Activated T-helper 1 cell treated with Interleukin-2 at 50 U/mL for 16 hours (primary cell): ENCODE results near the gene TSPYL4.

ENCODE experiments used
- DNase-seq: peaks from one replicate; pipeline ENCODE4 v3.0.0-alpha.2; 2020; ENCODE audit warnings: low read depth

Gene TSPYL4

DNA sequence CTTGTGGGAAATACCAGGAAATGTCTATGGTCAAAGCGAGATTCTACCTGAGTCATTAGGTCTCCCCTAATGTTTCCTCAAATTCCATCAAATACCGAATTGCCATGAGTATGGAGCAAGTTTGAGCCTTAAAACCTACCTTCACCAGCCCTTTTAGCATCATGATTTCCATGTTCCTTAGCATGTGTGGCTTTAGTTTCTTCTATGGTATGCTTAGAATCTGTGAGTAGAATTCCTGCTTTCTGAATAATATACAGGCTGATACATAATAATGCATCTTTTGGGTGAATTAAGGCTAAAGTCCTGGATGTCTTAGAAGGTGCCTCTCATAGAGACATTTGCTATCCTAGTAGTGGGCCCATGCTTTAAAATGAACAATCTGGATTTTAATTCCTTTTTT, 32.0 kb downstream of the TSPYL4 start:
- DNase-seq, result no peak

DNA sequence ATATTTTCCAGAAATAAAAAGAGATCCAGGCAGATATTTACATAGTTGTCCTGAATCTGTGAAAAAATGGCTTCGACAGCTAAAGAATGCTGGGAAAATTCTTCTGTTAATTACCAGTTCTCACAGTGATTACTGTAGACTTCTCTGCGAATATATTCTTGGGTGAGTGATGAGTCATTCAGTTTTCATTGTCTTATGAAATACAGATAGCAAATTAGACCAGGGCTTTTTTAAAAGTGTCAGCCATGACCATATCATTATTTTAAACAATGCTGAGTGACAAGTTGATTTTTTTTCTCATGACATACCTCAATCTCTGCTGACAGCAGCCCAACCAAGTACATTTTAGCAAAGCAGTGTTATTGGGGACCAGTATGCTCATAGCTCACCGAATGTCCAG, 32.8 kb downstream of the TSPYL4 start:
- DNase-seq, result no peak

- no peak for DNase-seq
These were observed 35.0 kb downstream of the TSPYL4 start for GRCh38 chr6:116218866-116219265.

GRCh38 chr6:116218172-116218633, 35.7 kb downstream of the TSPYL4 start:
- DNase-seq, result no peak

GRCh38 chr6:116217069-116217468, 36.8 kb downstream of the TSPYL4 start:
- DNase-seq, result no peak

GRCh38 chr6:116215414-116215813, 38.5 kb downstream of the TSPYL4 start:
- no peak for DNase-seq

GRCh38 chr6:116214681-116215080, 39.2 kb downstream of the TSPYL4 start:
- DNase-seq, result no peak

GRCh38 chr6:116210750-116211425, 43.0 kb downstream of the TSPYL4 start:
- DNase-seq, result no peak

- DNase-seq, result no peak
These were observed 43.6 kb downstream of the TSPYL4 start for GRCh38 chr6:116210316-116210715.

DNA sequence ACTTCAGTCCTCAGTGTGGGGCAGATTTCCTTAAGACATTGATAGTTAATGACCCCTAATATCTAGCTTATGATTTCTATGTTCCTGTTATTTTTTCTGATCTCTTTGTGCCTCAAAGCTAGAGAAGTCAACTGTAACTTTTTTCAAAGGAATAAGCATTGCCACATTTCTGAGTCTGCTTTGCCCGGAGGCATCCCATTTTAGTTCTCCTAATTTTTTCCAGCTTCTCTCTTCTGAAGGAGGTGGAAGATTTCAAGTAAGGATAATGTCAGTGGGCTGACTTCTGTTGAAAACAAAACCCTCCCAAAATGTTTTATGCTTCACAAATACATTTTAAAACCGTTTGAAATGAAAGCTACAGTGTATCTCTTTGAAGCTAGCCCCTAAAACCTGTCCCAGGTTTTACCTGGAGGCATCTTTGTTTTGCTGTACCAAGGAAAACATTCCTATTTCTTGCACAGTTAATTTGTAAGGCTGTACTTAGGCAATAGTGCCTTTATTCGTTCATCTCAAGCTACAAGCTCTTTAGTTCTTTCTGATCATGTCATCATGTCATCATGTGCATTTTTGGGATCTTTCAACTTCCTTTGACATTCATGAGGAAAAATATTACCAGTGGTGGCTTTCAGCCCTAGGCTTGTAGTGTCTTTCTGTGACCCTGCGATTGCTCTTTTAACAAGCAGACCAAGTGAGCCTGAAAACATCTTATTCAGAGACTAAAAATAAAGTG, 45.7 kb downstream of the TSPYL4 start:
- no peak for DNase-seq

- no peak for DNase-seq
These were observed 47.5 kb downstream of the TSPYL4 start for GRCh38 chr6:116206231-116206903.

- DNase-seq, result no peak
These were observed 48.6 kb downstream of the TSPYL4 start for GRCh38 chr6:116205281-116205680.

- DNase-seq, result no peak
These were observed 52.3 kb downstream of the TSPYL4 start for GRCh38 chr6:116201538-116201937.

DNA sequence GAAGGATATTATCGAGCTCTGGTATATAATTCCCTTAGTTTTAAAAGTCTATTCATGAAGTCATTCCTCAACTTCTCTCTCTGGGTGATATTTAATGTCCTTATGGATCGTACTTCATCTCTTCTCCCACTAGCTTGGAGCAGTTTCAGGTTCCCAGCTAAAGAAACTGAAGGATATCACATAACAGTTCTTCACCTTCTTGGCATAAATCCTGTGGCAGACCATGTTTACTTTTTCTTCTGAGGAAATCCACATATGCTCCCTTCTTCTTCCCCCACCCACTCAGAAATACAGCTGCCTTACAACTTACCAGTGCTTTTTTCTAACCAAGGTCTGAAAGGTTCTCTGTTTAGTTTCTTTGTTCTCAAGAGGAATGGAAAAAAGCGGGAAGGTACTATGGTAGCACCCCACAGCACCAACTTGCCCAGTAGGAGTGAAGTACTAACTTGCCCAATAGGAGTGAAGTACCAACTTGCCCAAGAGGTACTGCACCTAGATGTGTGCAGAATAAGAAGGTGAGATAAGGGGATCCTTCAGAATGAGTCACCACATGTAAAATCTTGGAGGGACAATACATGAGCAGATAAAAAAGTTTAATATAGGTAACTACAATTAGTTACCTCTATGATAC, 53.1 kb downstream of the TSPYL4 start:
- no peak for DNase-seq
